HCEC 1CT (cell line): ENCODE results near the gene ADARB2.

Experiments used
- DNase-seq: peaks from one replicate; pipeline ENCODE4 v3.0.0-alpha.2; 2017

Gene ADARB2

GRCh38 chr10:1155791-1156615 is 581.3 kb downstream of the ADARB2 start:
- DNase-seq: no peak

GRCh38 chr10:1154531-1155295 is 582.6 kb downstream of the ADARB2 start:
- DNase-seq: no peak

- no peak for DNase-seq
These were observed 583.4 kb downstream of the ADARB2 start for GRCh38 chr10:1153805-1154351.

GRCh38 chr10:1153251-1153763 is 584.0 kb downstream of the ADARB2 start:
- no peak for DNase-seq

- no peak for DNase-seq
These were observed 584.7 kb downstream of the ADARB2 start for GRCh38 chr10:1152386-1153250.

- no peak for DNase-seq
These were observed 586.0 kb downstream of the ADARB2 start for GRCh38 chr10:1151076-1152033.

GRCh38 chr10:1150638-1150955 is 586.7 kb downstream of the ADARB2 start:
- DNase-seq: no peak

GRCh38 chr10:1149793-1150637 is 587.3 kb downstream of the ADARB2 start:
- DNase-seq: no peak

- no peak for DNase-seq
These were observed 588.3 kb downstream of the ADARB2 start for GRCh38 chr10:1148855-1149605.

GRCh38 chr10:1147810-1148209 is 589.5 kb downstream of the ADARB2 start:
- no peak for DNase-seq

- no peak for DNase-seq
These were observed 594.7 kb downstream of the ADARB2 start for GRCh38 chr10:1142596-1142995.

GRCh38 chr10:1141701-1142100 is 595.6 kb downstream of the ADARB2 start:
- DNase-seq: no peak

- DNase-seq: no peak
These were observed 596.1 kb downstream of the ADARB2 start for GRCh38 chr10:1141261-1141660.

- DNase-seq: no peak
These were observed 598.8 kb downstream of the ADARB2 start for GRCh38 chr10:1138529-1138928.

GRCh38 chr10:1137499-1138163 is 599.7 kb downstream of the ADARB2 start:
- no peak for DNase-seq

GRCh38 chr10:1136268-1136667 is 601.1 kb downstream of the ADARB2 start:
- no peak for DNase-seq

- no peak for DNase-seq
These were observed 603.2 kb downstream of the ADARB2 start for GRCh38 chr10:1134156-1134555.

GRCh38 chr10:1133495-1134045 is 603.8 kb downstream of the ADARB2 start:
- DNase-seq: no peak

- no peak for DNase-seq
These were observed 604.7 kb downstream of the ADARB2 start for GRCh38 chr10:1132584-1132983.
